ENCODE results near the gene MAMSTR.

- TF ChIP-seq CTCF (IDR thresholded peaks at IDR 0.05), result no peak
- TF ChIP-seq POLR2AphosphoS5 (IDR thresholded peaks at IDR 0.05), result no peak
- no peak for TF ChIP-seq POLR2A (IDR thresholded peaks at IDR 0.05; ENCODE audit: low read depth)
Measured at GRCh38 chr19:48722196-48722708, 2.7 kb upstream of the MAMSTR start.
